ENCODE data around the gene AUP1. TPM values are rescaled to one million over a fixed set of nuclear protein-coding genes. Genes with fewer than 3 reads are reported as not detected.
A peak's percentile ranks its signal among the peaks of the same experiment; 100 is the strongest.

AUP1 gene
- total RNA-seq (2014; rRNA removed; shearing (Covaris generic)) (89.4 and 105 TPM in 2 replicates), polyA plus RNA-seq (2016; fragmentation: Nextera tagmentation; extraction: Ambion mirVana) (98.7 and 101 TPM in 2 replicates)
- long read RNA-seq, transcript AUP1-204 (11 exons, 1,645 nt): minor isoform, 7 of 118 reads
- long read RNA-seq, transcript AUP1-201 (12 exons, 1,695 nt): major isoform, 76 of 118 reads
- long read RNA-seq, partial matches to known transcripts: 6 of 118 reads
- long read RNA-seq, other reads (novel, unspliced or antisense): 23 of 118 reads

DNA sequence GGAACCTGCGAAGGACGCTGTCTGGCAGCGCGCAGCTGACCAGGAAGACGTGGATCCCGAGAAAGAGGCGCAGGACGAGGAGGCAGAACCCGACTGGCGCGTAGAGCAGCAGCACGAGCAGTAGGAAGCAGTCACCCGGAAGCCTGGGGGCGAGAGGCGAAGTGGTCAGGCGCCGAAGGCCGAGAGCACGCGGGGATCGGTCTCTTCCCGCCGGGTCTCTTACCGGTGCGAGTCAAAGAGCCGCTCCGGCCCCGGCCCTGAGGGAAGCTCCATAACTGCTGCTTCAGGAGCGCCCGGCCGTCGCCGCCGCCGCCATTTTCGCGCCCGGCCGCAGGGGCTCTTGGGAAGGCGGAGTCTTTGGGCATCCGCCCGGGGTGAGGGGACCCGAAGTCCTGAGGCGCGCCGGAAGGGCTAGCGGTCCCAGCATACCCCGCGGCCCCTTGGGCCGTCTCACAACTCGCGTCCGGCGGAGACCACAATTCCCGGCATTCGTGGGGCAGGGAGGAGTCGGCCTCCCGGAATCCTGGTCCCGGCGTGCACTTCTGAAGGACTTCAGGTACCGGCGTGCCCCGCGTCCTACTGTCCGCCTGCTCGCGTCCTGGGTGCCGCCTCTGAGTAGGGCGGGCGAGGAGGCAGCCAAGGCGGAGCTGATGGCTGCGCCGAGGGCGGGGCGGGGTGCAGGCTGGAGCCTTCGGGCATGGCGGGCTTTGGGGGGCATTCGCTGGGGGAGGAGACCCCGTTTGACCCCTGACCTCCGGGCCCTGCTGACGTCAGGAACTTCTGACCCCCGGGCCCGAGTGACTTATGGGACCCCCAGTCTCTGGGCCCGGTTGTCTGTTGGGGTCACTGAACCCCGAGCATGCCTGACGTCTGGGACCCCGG is at the start of gene AUP1, which contains the start of gene HTRA2:
Gene AUP1, minus strand, starts transcription at position 350 of the 882 bp plus-strand sequence. Its CDS starts 77 bp downstream, at position 273.
Gene HTRA2, plus strand, starts transcription at position 577 of the 882 bp plus-strand sequence. Its CDS starts 74 bp downstream, at position 651.
- Histone ChIP-seq H2AFZ (peak within 1 kb of the TSS; percentile 97), H4K20me1 (replicated peaks; ENCODE audit: insufficient read depth) (peaks cover 9% of the 10 kb centered on the region; the same call in 1 of the 2 replicates), H3K4me1 (ENCODE audit: insufficient read depth) (peaks cover 7% of the 10 kb centered on the region; the same call in 1 of the 2 replicates), H3K4me3 (peak within 1 kb of the TSS; percentile 100), H3K4me2 (peak within 1 kb of the TSS; percentile 98), H3F3A (replicated peaks; ENCODE audit: low read depth) (0 out of 2 replicates have a peak, but pooled peaks cover 12% of the 10 kb centered on the region), H3K9me2 (ENCODE audit: insufficient read depth) (no peaks in the 10 kb centered on the region), H3K79me2 (replicated peaks; ENCODE audit: insufficient read depth) (peaks cover 18% of the 10 kb centered on the region), H3K27me3 (ENCODE audit: insufficient read depth) (no peaks in the 10 kb centered on the region), H3K36me3 (ENCODE audit: insufficient read depth) (peaks cover 11% of the 10 kb centered on the region), H3K27ac (ENCODE audit: low read depth) (peak within 1 kb of the TSS; percentile 83; the same call in 1 of the 2 replicates)
- peak; percentile 94 for ATAC-seq
- Mint-ChIP-seq H3K27me3 (ENCODE audit: insufficient read depth, low read depth, poor library complexity) (peaks cover 18% of the 10 kb centered on the region), H3K4me1 (peaks cover 19% of the 10 kb centered on the region), H3K36me3 (ENCODE audit: low read depth) (peaks cover 55% of the 10 kb centered on the region), H3K27ac (peak within 1 kb of the TSS; percentile 97), H3K9me3 (no peaks in the 10 kb centered on the region; the same call in 2 of the 3 replicates), H3K4me3 (peak within 1 kb of the TSS; percentile 100)
- TF ChIP-seq ZNF114 (CRISPR knock-in tag; IDR thresholded peaks at IDR 0.05) (no peak), CREB1 (CRISPR knock-in tag; IDR thresholded peaks at IDR 0.05; ENCODE audit: low read depth) (peak; percentile 52), POLR2AphosphoS5 (IDR thresholded peaks at IDR 0.05; ENCODE audit: low read depth) (peak; percentile 89), ETS1 (IDR thresholded peaks at IDR 0.05) (peak; percentile 98), ZNF331 (CRISPR knock-in tag; IDR thresholded peaks at IDR 0.05; ENCODE audit: low read depth) (no peak), STAT1 (IDR thresholded peaks at IDR 0.05; ENCODE audit: unreplicated experiment) (no peak), NANOG (IDR thresholded peaks at IDR 0.05; ENCODE audit: borderline replicate concordance) (no peak), EZH2phosphoT487 (IDR thresholded peaks at IDR 0.05; ENCODE audit: unreplicated experiment) (no peak), EZH2 (IDR thresholded peaks at IDR 0.05; ENCODE audit: low read depth, unreplicated experiment) (no peak)
- TF ChIP-seq, protein P1, sequence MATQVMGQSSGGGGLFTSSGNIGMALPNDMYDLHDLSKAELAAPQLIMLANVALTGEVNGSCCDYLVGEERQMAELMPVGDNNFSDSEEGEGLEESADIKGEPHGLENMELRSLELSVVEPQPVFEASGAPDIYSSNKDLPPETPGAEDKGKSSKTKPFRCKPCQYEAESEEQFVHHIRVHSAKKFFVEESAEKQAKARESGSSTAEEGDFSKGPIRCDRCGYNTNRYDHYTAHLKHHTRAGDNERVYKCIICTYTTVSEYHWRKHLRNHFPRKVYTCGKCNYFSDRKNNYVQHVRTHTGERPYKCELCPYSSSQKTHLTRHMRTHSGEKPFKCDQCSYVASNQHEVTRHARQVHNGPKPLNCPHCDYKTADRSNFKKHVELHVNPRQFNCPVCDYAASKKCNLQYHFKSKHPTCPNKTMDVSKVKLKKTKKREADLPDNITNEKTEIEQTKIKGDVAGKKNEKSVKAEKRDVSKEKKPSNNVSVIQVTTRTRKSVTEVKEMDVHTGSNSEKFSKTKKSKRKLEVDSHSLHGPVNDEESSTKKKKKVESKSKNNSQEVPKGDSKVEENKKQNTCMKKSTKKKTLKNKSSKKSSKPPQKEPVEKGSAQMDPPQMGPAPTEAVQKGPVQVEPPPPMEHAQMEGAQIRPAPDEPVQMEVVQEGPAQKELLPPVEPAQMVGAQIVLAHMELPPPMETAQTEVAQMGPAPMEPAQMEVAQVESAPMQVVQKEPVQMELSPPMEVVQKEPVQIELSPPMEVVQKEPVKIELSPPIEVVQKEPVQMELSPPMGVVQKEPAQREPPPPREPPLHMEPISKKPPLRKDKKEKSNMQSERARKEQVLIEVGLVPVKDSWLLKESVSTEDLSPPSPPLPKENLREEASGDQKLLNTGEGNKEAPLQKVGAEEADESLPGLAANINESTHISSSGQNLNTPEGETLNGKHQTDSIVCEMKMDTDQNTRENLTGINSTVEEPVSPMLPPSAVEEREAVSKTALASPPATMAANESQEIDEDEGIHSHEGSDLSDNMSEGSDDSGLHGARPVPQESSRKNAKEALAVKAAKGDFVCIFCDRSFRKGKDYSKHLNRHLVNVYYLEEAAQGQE (IDR thresholded peaks at IDR 0.05; ENCODE audit: unreplicated experiment): no peak
- TF ChIP-seq, protein P2, sequence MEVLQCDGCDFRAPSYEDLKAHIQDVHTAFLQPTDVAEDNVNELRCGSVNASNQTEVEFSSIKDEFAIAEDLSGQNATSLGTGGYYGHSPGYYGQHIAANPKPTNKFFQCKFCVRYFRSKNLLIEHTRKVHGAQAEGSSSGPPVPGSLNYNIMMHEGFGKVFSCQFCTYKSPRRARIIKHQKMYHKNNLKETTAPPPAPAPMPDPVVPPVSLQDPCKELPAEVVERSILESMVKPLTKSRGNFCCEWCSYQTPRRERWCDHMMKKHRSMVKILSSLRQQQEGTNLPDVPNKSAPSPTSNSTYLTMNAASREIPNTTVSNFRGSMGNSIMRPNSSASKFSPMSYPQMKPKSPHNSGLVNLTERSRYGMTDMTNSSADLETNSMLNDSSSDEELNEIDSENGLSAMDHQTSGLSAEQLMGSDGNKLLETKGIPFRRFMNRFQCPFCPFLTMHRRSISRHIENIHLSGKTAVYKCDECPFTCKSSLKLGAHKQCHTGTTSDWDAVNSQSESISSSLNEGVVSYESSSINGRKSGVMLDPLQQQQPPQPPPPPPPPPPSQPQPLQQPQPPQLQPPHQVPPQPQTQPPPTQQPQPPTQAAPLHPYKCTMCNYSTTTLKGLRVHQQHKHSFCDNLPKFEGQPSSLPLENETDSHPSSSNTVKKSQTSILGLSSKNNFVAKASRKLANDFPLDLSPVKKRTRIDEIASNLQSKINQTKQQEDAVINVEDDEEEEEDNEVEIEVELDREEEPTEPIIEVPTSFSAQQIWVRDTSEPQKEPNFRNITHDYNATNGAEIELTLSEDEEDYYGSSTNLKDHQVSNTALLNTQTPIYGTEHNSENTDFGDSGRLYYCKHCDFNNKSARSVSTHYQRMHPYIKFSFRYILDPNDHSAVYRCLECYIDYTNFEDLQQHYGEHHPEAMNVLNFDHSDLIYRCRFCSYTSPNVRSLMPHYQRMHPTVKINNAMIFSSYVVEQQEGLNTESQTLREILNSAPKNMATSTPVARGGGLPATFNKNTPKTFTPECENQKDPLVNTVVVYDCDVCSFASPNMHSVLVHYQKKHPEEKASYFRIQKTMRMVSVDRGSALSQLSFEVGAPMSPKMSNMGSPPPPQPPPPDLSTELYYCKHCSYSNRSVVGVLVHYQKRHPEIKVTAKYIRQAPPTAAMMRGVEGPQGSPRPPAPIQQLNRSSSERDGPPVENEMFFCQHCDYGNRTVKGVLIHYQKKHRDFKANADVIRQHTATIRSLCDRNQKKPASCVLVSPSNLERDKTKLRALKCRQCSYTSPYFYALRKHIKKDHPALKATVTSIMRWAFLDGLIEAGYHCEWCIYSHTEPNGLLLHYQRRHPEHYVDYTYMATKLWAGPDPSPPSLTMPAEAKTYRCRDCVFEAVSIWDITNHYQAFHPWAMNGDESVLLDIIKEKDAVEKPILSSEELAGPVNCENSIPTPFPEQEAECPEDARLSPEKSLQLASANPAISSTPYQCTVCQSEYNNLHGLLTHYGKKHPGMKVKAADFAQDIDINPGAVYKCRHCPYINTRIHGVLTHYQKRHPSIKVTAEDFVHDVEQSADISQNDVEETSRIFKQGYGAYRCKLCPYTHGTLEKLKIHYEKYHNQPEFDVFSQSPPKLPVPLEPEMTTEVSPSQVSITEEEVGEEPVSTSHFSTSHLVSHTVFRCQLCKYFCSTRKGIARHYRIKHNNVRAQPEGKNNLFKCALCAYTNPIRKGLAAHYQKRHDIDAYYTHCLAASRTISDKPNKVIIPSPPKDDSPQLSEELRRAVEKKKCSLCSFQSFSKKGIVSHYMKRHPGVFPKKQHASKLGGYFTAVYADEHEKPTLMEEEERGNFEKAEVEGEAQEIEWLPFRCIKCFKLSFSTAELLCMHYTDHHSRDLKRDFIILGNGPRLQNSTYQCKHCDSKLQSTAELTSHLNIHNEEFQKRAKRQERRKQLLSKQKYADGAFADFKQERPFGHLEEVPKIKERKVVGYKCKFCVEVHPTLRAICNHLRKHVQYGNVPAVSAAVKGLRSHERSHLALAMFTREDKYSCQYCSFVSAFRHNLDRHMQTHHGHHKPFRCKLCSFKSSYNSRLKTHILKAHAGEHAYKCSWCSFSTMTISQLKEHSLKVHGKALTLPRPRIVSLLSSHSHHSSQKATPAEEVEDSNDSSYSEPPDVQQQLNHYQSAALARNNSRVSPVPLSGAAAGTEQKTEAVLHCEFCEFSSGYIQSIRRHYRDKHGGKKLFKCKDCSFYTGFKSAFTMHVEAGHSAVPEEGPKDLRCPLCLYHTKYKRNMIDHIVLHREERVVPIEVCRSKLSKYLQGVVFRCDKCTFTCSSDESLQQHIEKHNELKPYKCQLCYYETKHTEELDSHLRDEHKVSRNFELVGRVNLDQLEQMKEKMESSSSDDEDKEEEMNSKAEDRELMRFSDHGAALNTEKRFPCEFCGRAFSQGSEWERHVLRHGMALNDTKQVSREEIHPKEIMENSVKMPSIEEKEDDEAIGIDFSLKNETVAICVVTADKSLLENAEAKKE (CRISPR knock-in tag; IDR thresholded peaks at IDR 0.05): no peak
- peak; percentile 100 for DNase-seq (ENCODE audit: low spot score)
